Astrocyte of the cerebellum (primary cell): ENCODE measurements around the gene HYKK.
"Not testable (repeated sequence)": the region's sequence is repeated elsewhere in the genome, so short reads cannot be mapped to it uniquely, and the experiment has no call there.

ENCODE experiments used
- DNase-seq: peaks from one replicate; pipeline ENCODE4 v3.0.0-alpha.2; 2011; ENCODE audit warnings: low read depth
- H3K4me3 ChIP-seq: 2 replicates; pipeline ENCODE4 v1.5.1; 2011; ENCODE audit warnings: mild to moderate bottlenecking, low read depth, low read length, moderate library complexity
- in situ Hi-C: cut with HindIII; loops from 2 replicates; pipeline ENCODE4 v1.10.0; 2017; ENCODE audit warnings: low sequenced_read_pairs
- TF ChIP-seq, protein P1 (sequence below): IDR thresholded peaks from 2 replicates; pipeline ENCODE4 v1.5.1; 2012; ENCODE audit warnings: low read length, low read depth, moderate library complexity, mild to moderate bottlenecking; ENCODE audit errors: missing control alignments

HYKK gene

DNA sequence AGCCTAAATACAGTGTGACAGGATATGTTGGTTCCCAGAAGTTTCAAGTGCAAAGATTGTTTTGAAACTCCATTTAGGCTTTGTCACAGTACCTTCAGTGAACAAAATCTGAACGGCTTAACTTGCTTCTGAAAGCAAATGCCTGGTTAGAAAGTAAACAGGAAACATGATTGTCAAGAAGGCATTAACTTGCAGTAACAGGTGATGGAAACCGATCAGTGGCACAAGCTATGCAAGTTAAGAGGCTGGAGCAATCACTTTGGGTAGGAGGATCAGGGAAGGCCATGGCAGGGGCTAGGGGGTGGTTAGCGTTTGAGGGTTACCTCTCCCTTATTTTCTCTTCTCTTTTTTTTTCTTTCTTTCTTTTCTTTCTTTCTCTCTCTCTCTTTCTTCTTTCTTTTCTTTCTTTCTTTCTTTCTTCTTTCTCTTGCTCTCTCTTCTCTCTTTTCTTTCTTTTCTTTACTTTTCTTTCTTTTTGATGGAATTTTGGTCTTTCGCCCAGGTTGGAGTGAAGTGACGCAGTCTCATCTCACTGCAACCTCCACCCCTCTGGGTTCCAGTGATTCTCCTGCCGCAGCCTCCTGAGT, 2.4 kb downstream of the HYKK start:
- no peak overlapping the region for H3K4me3 ChIP-seq
- in situ Hi-C loops = no loop called here
- DNase-seq = no peak
- TF ChIP-seq, protein P1, sequence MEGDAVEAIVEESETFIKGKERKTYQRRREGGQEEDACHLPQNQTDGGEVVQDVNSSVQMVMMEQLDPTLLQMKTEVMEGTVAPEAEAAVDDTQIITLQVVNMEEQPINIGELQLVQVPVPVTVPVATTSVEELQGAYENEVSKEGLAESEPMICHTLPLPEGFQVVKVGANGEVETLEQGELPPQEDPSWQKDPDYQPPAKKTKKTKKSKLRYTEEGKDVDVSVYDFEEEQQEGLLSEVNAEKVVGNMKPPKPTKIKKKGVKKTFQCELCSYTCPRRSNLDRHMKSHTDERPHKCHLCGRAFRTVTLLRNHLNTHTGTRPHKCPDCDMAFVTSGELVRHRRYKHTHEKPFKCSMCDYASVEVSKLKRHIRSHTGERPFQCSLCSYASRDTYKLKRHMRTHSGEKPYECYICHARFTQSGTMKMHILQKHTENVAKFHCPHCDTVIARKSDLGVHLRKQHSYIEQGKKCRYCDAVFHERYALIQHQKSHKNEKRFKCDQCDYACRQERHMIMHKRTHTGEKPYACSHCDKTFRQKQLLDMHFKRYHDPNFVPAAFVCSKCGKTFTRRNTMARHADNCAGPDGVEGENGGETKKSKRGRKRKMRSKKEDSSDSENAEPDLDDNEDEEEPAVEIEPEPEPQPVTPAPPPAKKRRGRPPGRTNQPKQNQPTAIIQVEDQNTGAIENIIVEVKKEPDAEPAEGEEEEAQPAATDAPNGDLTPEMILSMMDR = no peak

DNA sequence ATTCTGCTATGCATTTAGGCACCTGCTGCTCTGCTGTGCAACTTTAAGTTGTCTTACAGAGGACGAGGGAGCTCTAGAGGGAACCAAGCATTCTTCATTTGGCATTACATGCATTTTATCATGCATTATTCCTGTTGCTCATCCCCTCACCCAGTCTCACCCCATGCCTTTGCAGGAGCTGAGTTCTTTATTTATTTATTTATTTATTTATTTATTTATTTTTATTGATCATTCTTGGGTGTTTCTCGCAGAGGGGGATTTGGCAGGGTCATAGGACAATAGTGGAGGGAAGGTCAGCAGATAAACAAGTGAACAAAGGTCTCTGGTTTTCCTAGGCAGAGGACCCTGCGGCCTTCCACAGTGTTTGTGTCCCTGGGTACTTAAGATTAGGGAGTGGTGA, 12.7 kb downstream of the HYKK start:
- not testable (repeated sequence) for DNase-seq, H3K4me3 ChIP-seq
- in situ Hi-C loops = loop anchor here (5.0 kb wide), 1 partner anchor 103 kb away; no protein-coding TSS in a partner anchor

DNA sequence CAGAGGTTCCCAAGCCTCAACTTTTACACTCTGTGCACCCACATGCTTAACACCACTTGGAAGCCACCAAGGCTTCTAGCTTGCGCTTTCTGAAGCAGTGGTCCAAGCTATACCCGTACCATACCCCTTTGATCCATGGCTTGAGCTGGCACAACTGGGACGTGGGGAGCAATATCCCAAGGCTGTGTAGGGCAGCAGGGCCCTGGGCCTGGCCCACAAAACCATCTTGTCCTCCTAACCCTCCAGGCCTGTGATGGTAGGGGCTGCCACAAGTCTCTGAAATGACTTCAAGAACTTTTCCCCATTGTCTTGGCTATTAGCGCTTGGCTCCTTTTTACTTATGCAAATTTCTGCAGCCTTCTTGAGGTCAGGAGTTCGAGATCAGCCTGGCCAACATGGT, 16.9 kb downstream of the HYKK start:
- TF ChIP-seq, protein P1 = no peak
- no peak for DNase-seq
- no peak overlapping the region for H3K4me3 ChIP-seq
- in situ Hi-C loops = loop anchor here (5.0 kb wide), 1 partner anchor 107 kb away; no protein-coding TSS in a partner anchor

DNA sequence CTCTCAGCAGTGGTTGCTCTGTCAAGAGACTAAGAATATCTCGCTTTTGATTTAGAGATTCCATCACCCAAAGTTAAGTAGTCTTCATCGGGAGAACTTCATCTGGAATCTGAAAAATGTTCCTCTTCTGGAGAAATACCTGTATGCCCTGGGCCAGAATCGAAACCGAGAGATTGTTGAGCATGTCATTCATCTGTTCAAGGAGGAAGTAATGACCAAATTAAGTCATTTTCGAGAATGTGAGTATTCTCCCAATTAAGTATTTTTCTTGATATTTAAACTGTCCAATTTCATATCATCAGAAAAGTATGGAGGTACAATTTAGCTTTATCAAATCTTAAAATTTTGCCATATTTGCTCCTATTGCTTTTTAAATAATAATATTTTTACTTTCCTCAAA, 19.9 kb downstream of the HYKK start:
- TF ChIP-seq, protein P1 = no peak
- in situ Hi-C loops = no loop called here
- no peak overlapping the region for H3K4me3 ChIP-seq
- no peak for DNase-seq

DNA sequence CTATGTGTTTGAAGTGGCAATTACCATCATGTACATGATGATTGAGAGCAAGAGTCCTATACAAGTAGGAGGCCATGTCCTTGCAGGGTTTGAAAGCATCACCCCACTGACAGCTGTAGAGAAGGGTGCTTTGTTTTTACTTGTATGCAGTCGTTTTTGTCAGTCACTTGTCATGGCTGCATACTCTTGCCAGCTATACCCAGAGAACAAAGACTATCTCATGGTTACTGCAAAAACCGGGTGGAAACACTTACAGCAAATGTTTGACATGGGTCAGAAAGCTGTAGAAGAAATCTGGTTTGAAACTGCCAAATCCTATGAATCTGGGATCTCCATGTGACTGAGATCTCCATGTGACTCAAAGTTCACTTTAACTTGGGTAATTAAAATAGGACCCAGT, 26.0 kb downstream of the HYKK start:
- in situ Hi-C loops = no loop called here
- TF ChIP-seq, protein P1 = no peak
- DNase-seq = no peak
- H3K4me3 ChIP-seq = no peak overlapping the region

DNA sequence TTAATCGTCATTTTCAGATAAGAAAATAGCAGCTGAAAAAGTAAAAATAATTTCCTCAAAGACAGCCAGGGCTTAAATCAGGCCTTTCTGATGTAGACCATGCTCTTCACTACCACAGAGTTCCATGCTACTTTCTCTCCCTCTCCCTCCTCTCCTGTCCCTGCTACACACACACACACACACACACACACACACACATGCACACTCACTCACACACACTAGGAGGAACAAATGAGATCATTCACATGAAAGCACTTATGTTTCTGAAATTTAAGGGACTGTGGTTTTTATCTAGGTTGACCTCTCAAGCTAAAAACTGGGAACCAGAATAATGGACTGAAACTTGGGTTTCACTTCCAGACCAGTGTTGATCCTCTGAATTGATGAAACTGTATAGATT, 28.8 kb downstream of the HYKK start:
- DNase-seq = no peak
- in situ Hi-C loops = no loop called here
- TF ChIP-seq, protein P1 = no peak
- no peak overlapping the region for H3K4me3 ChIP-seq

DNA sequence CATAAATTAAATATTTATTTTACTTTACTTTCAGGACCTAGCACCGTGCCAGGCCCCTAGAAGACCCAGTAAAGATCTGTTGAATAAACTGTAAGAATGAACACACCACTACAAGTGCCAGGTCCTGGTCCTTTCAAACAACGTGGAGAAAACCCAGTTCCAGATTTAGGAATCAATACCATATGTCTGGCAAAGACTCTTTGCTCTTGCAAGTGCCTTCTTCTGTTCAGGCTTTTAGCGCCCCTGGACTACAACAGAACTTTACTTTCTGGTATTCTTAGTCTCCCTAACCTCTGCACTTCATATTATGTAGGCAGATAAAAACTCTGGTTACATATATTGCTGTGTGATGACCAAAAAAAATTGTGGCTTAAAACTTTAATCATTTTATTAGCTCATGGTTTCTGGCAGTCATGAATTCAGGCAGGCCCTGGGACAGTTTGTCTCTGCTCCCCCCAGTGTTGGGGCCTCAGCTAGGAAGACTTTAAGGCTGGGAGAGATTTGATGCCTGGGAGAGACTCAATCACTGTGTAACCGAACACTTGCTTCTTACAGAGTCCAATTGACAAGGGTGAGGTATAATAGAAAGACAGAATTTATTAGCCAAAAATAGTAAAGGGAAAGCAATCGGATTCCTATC, 30.0 kb downstream of the HYKK start:
- no peak for DNase-seq
- in situ Hi-C loops = no loop called here
- no peak overlapping the region for H3K4me3 ChIP-seq
- TF ChIP-seq, protein P1 = no peak
